Measurements from ENCODE around the gene VKORC1L1.
A peak's percentile ranks its signal among the peaks of the same experiment; 100 is the strongest.
"Not testable (repeated sequence)": the region's sequence is repeated elsewhere in the genome, so short reads cannot be mapped to it uniquely, and the experiment has no call there.

The VKORC1L1 gene

GRCh38 chr7:65978891-65979582 is 106.2 kb downstream of the VKORC1L1 start:
- WGBS (ENCODE audit: insufficient coverage, insufficient read length), result no CpG with 5 or more reads among the region's 18 CpGs
- peaks cover 26% of the 10 kb centered on the region for H3K36me3 ChIP-seq (ENCODE audit: control insufficient read depth, insufficient read depth, low read length)

GRCh38 chr7:65979583-65980477 is 107.0 kb downstream of the VKORC1L1 start:
- H3K27me3 ChIP-seq (ENCODE audit: control insufficient read depth, insufficient read depth, low read length), result no peaks in the 10 kb centered on the region
- H3K27ac ChIP-seq (ENCODE audit: low read length), result no peak overlapping the region
- H3K9me3 ChIP-seq (ENCODE audit: control insufficient read depth, insufficient read depth, low read length), result no peaks in the 10 kb centered on the region
- no peak overlapping the region for H3K4me3 ChIP-seq (ENCODE audit: low read length)
- no peaks in the 10 kb centered on the region; the same call in 1 of the 2 replicates for H3K4me1 ChIP-seq (ENCODE audit: control insufficient read depth, insufficient read depth, low read length)
- WGBS (ENCODE audit: insufficient coverage, insufficient read length), result no CpG with 5 or more reads among the region's 29 CpGs
- no peak for DNase-seq (ENCODE audit: low read depth, low spot score)
- peaks cover 18% of the 10 kb centered on the region for H3K36me3 ChIP-seq (ENCODE audit: control insufficient read depth, insufficient read depth, low read length)

More at GRCh38 chr7:65978891-65979582, 106.2 kb downstream of the VKORC1L1 start:
- no peak overlapping the region for H3K27ac ChIP-seq (ENCODE audit: low read length)
- no peak for DNase-seq (ENCODE audit: low read depth, low spot score)
- no peaks in the 10 kb centered on the region for H3K27me3 ChIP-seq (ENCODE audit: control insufficient read depth, insufficient read depth, low read length)
- H3K9me3 ChIP-seq (ENCODE audit: control insufficient read depth, insufficient read depth, low read length), result no peaks in the 10 kb centered on the region
- H3K4me1 ChIP-seq (ENCODE audit: control insufficient read depth, insufficient read depth, low read length), result no peaks in the 10 kb centered on the region; the same call in 1 of the 2 replicates
- no peak overlapping the region for H3K4me3 ChIP-seq (ENCODE audit: low read length)

DNA sequence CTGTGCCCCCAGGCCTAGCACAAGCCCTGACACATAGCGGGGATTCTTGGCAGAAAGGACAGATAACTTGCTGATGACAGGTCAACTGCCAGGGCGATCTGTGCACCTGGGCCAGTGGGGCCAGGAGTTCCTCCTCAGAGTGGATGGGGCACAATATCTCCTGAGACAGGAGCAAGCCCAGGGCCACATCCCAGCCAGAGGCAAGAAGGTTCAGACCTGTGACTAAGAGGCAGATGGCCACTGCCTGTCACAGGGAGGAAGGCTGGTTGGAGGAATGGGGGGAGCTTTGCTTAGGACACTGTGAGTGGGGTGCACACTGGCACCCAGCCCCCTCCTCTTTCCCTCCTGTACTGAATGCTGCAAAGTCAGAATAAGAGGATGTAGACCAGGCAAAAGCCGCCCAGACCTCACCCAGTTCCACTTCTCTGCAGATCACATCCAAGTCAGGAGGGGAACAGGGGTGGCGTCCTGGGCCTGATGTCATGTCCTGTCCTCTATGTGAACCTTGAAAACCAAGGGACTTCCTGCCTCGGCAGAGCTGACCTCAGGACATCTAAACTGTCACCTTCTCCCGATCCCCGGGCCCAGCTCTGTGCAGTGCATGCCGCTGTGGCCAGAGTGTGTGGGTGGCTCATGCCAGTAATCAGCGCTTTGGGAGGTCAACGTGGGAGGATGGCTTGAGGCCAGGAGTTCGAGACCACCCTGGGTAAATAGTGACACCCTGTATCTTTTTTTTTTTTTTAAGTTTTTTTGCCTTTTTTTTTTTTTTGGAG is 107.8 kb downstream of the VKORC1L1 start:
- no peaks in the 10 kb centered on the region for H3K27me3 ChIP-seq (ENCODE audit: control insufficient read depth, insufficient read depth, low read length)
- no peak overlapping the region; the same call in 1 of the 2 replicates for H3K4me3 ChIP-seq (ENCODE audit: low read length)
- no peak overlapping the region for H3K27ac ChIP-seq (ENCODE audit: low read length)
- no peaks in the 10 kb centered on the region; the same call in 1 of the 2 replicates for H3K4me1 ChIP-seq (ENCODE audit: control insufficient read depth, insufficient read depth, low read length)
- no CpG with 5 or more reads among the region's 11 CpGs for WGBS (ENCODE audit: insufficient coverage, insufficient read length)
- no peak for DNase-seq (ENCODE audit: low read depth, low spot score)
- H3K36me3 ChIP-seq (ENCODE audit: control insufficient read depth, insufficient read depth, low read length), result peaks cover 14% of the 10 kb centered on the region
- H3K9me3 ChIP-seq (ENCODE audit: control insufficient read depth, insufficient read depth, low read length), result no peaks in the 10 kb centered on the region

GRCh38 chr7:65981965-65982792 is 109.3 kb downstream of the VKORC1L1 start, which contains the start of gene GUSB:
GUSB (minus strand) TSS chr7:65982213; CDS start chr7:65982183, 30 bp downstream.
- no CpG with 5 or more reads among the region's 62 CpGs for WGBS (ENCODE audit: insufficient coverage, insufficient read length)
- no peak within 1 kb of the TSS for H3K27ac ChIP-seq (ENCODE audit: low read length)

GRCh38 chr7:65983965-65984658 is 111.2 kb downstream of the VKORC1L1 start:
- WGBS (ENCODE audit: insufficient coverage, insufficient read length), result no CpG with 5 or more reads among the region's 10 CpGs
- Histone ChIP-seq H3K27ac (ENCODE audit: low read length) (no peak overlapping the region), H3K4me1 (ENCODE audit: control insufficient read depth, insufficient read depth, low read length) (no peaks in the 10 kb centered on the region; the same call in 1 of the 2 replicates), H3K36me3 (ENCODE audit: control insufficient read depth, insufficient read depth, low read length) (peaks cover 7% of the 10 kb centered on the region; the same call in 1 of the 2 replicates), H3K4me3 (ENCODE audit: low read length) (no peak overlapping the region), H3K9me3 (ENCODE audit: control insufficient read depth, insufficient read depth, low read length) (no peaks in the 10 kb centered on the region), H3K27me3 (ENCODE audit: control insufficient read depth, insufficient read depth, low read length) (no peaks in the 10 kb centered on the region)
- DNase-seq (ENCODE audit: low read depth, low spot score), result no peak

More at GRCh38 chr7:65981965-65982792, 109.3 kb downstream of the VKORC1L1 start, which contains the start of gene GUSB:
- no peaks in the 10 kb centered on the region for H3K27me3 ChIP-seq (ENCODE audit: control insufficient read depth, insufficient read depth, low read length)
- H3K36me3 ChIP-seq (ENCODE audit: control insufficient read depth, insufficient read depth, low read length), result peaks cover 11% of the 10 kb centered on the region
- no peaks in the 10 kb centered on the region for H3K9me3 ChIP-seq (ENCODE audit: control insufficient read depth, insufficient read depth, low read length)
- peak; percentile 72 for DNase-seq (ENCODE audit: low read depth, low spot score)
- no peaks in the 10 kb centered on the region; the same call in 1 of the 2 replicates for H3K4me1 ChIP-seq (ENCODE audit: control insufficient read depth, insufficient read depth, low read length)
- peak within 1 kb of the TSS; percentile 93 for H3K4me3 ChIP-seq (ENCODE audit: low read length)

DNA sequence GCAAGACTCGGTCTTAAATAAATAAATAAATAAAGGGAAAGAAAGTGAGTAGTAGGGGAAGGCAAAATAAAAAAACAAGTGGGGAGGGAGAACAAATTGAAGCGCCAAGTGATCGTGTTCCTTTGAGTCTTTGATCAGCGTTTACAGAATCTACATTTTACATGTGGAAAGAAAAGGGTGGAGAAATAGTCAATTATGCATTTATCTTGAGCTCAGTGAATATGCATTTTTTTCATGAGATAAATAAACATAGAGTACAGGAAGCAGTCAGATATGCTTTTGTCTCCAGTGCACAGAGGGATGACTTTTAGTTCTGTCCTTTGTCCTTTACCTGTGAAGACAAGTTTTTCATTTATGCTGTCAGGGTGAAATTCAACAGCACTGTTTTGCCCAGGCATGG is 115.2 kb downstream of the VKORC1L1 start:
- H3K36me3 ChIP-seq (ENCODE audit: control insufficient read depth, insufficient read depth, low read length), result no peaks in the 10 kb centered on the region
- H3K4me3 ChIP-seq (ENCODE audit: low read length), result no peak overlapping the region
- H3K27ac ChIP-seq (ENCODE audit: low read length), result no peak overlapping the region
- no peaks in the 10 kb centered on the region for H3K27me3 ChIP-seq (ENCODE audit: control insufficient read depth, insufficient read depth, low read length)
- no peaks in the 10 kb centered on the region for H3K9me3 ChIP-seq (ENCODE audit: control insufficient read depth, insufficient read depth, low read length)
- no CpG with 5 or more reads among the region's 4 CpGs for WGBS (ENCODE audit: insufficient coverage, insufficient read length)
- no peaks in the 10 kb centered on the region for H3K4me1 ChIP-seq (ENCODE audit: control insufficient read depth, insufficient read depth, low read length)
- DNase-seq (ENCODE audit: low read depth, low spot score), result no peak

GRCh38 chr7:65988503-65988902 is 115.6 kb downstream of the VKORC1L1 start:
- WGBS (ENCODE audit: insufficient coverage, insufficient read length), result no CpG with 5 or more reads among the region's 1 CpG
- H3K4me1 ChIP-seq (ENCODE audit: control insufficient read depth, insufficient read depth, low read length); H3K4me3 ChIP-seq (ENCODE audit: low read length); DNase-seq (ENCODE audit: low read depth, low spot score); H3K9me3 ChIP-seq (ENCODE audit: control insufficient read depth, insufficient read depth, low read length); H3K27ac ChIP-seq (ENCODE audit: low read length); H3K27me3 ChIP-seq (ENCODE audit: control insufficient read depth, insufficient read depth, low read length); H3K36me3 ChIP-seq (ENCODE audit: control insufficient read depth, insufficient read depth, low read length): not testable (repeated sequence)

DNA sequence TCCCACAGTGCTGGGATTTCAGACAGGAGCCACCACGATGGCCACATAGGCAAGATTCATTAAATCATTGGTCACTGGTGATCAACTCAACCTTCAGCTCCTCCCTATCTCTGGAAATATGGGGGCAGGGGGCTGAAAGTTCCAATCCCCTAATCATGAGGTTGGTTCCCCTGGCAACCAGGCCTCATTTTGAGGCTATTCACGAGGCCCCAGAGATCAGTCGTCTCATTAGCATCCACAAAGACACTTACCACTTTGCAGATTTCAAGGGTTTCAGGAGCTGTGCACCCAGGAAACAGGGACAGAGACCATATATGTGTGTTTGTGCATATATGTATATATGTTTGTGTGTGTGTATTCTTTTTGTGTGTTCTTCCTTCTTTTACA is 116.8 kb downstream of the VKORC1L1 start:
- Histone ChIP-seq H3K4me3 (ENCODE audit: low read length) (no peak overlapping the region), H3K27me3 (ENCODE audit: control insufficient read depth, insufficient read depth, low read length) (no peaks in the 10 kb centered on the region), H3K27ac (ENCODE audit: low read length) (no peak overlapping the region), H3K4me1 (ENCODE audit: control insufficient read depth, insufficient read depth, low read length) (no peaks in the 10 kb centered on the region), H3K36me3 (ENCODE audit: control insufficient read depth, insufficient read depth, low read length) (no peaks in the 10 kb centered on the region), H3K9me3 (ENCODE audit: control insufficient read depth, insufficient read depth, low read length) (no peaks in the 10 kb centered on the region)
- no peak for DNase-seq (ENCODE audit: low read depth, low spot score)
- WGBS (ENCODE audit: insufficient coverage, insufficient read length), result no CpG with 5 or more reads among the region's 3 CpGs

DNA sequence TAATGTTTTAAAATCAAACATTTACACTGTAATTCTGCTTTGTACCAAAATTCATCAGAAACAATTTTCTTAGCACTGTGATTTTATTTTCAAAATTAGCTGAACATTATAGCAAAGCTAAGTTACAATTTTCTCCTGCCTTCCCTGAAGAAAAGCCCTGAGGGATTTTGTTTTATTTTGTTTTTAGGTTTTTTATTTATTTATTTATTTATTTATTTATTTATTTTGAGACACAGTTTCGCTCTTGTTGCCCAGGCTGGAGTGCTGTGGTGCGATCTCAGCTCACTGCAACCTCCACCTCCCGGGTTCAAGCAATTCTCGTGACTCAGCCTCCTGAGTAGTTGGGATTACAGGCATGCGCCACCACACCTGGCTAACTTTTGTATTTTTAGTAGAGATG is 119.0 kb downstream of the VKORC1L1 start:
- not testable (repeated sequence) for H3K27ac ChIP-seq (ENCODE audit: low read length); H3K9me3 ChIP-seq (ENCODE audit: control insufficient read depth, insufficient read depth, low read length); H3K27me3 ChIP-seq (ENCODE audit: control insufficient read depth, insufficient read depth, low read length); H3K4me3 ChIP-seq (ENCODE audit: low read length); H3K36me3 ChIP-seq (ENCODE audit: control insufficient read depth, insufficient read depth, low read length); DNase-seq (ENCODE audit: low read depth, low spot score); H3K4me1 ChIP-seq (ENCODE audit: control insufficient read depth, insufficient read depth, low read length)
- WGBS (ENCODE audit: insufficient coverage, insufficient read length), result no CpG with 5 or more reads among the region's 5 CpGs

Data from iPS DF 6.9 (cell line).